GM23248 (cell line): ENCODE measurements around the gene CCDC77. TPM values are rescaled to one million over a fixed set of nuclear protein-coding genes. Genes with fewer than 3 reads are reported as not detected.
A peak's percentile ranks its signal among the peaks of the same experiment; 100 is the strongest.

ENCODE experiments used
- DNase-seq: peaks from one replicate; pipeline ENCODE4 v3.0.0-alpha.2; 2015
- H2AFZ ChIP-seq: fragments of 200-600 bp; sonication (generic); 2 replicates; pipeline ENCODE4 v1.6.1; 2016; ENCODE audit warnings: antibody characterized with exemption
- H3F3A ChIP-seq: fragments of 200-600 bp; sonication (generic); 2 replicates; pipeline ENCODE4 v1.6.1; 2016; ENCODE audit warnings: mild to moderate bottlenecking, antibody characterized with exemption, mixed run types; ENCODE audit not compliant: insufficient read depth
- H3K27ac ChIP-seq: fragments of 200-600 bp; sonication (generic); 2 replicates; pipeline ENCODE4 v1.5.1; 2016; ENCODE audit warnings: mild to moderate bottlenecking
- H3K27me3 ChIP-seq: fragments of 200-600 bp; sonication (generic); replicated peaks from 2 replicates; pipeline ENCODE4 v1.6.1; 2016; ENCODE audit warnings: mild to moderate bottlenecking; ENCODE audit not compliant: insufficient read depth
- H3K36me3 ChIP-seq: fragments of 200-600 bp; sonication (generic); 2 replicates; pipeline ENCODE4 v1.6.1; 2016; ENCODE audit warnings: low read depth, mild to moderate bottlenecking
- H3K4me1 ChIP-seq: fragments of 200-600 bp; sonication (generic); 2 replicates; pipeline ENCODE4 v1.6.1; 2016; ENCODE audit warnings: mild to moderate bottlenecking; ENCODE audit not compliant: insufficient read depth
- H3K4me2 ChIP-seq: fragments of 200-600 bp; sonication (generic); one replicate; pipeline ENCODE4 v1.6.1; 2016; ENCODE audit warnings: mild to moderate bottlenecking; ENCODE audit not compliant: unreplicated experiment
- H3K4me3 ChIP-seq: fragments of 200-600 bp; sonication (generic); 2 replicates; pipeline ENCODE4 v1.5.1; 2016; ENCODE audit warnings: mild to moderate bottlenecking
- H3K79me2 ChIP-seq: fragments of 200-600 bp; sonication (generic); 2 replicates; pipeline ENCODE4 v1.6.1; 2016; ENCODE audit warnings: mild to moderate bottlenecking; ENCODE audit not compliant: insufficient read depth
- H3K9ac ChIP-seq: fragments of 200-600 bp; sonication (generic); 2 replicates; pipeline ENCODE4 v1.6.1; 2016; ENCODE audit warnings: mild to moderate bottlenecking
- H3K9me2 ChIP-seq: fragments of 200-600 bp; sonication (generic); 2 replicates; pipeline ENCODE4 v1.6.1; 2016; ENCODE audit warnings: mixed run types, mild to moderate bottlenecking, moderate library complexity; ENCODE audit not compliant: insufficient read depth
- H3K9me3 ChIP-seq: fragments of 200-600 bp; sonication (generic); one replicate; pipeline ENCODE4 v1.6.1; 2017; ENCODE audit warnings: low read depth
- H4K20me1 ChIP-seq: fragments of 200-600 bp; sonication (generic); 2 replicates; pipeline ENCODE4 v1.6.0; 2016; ENCODE audit not compliant: insufficient read depth
- EZH2 ChIP-seq: fragments of 200-600 bp; sonication (generic); IDR thresholded peaks from 2 replicates; pipeline ENCODE4 v1.6.1; 2018; ENCODE audit warnings: antibody characterized with exemption, mild to moderate bottlenecking; ENCODE audit not compliant: insufficient read depth, poor library complexity, severe bottlenecking
- EZH2phosphoT487 ChIP-seq: fragments of 200-600 bp; sonication (generic); IDR thresholded peaks from 2 replicates; pipeline ENCODE4 v1.6.1; 2018; ENCODE audit warnings: antibody characterized with exemption, moderate library complexity, mild to moderate bottlenecking, low read depth; ENCODE audit not compliant: insufficient read depth
- WGBS, 2 experiments: methylation state at CpG; one replicate each; pipeline ENCODE4 v1.1.6; 2015 to 2017; ENCODE audit warnings: low lambda C conversion rate in 2 of 2, low coverage in 1 of 2; ENCODE audit errors: missing lambda C conversion rate in 2 of 2; 5-methylcytosine and 5-hydroxymethylcytosine counted together
- in situ Hi-C: fragments of 300-500 bp; cut with MboI; formaldehyde crosslinking; loops from 2 replicates; pipeline ENCODE4 v1.15.0; 2020
- polyA plus RNA-seq: library from polyadenylated mRNA; unstranded; fragments of >200 nt; fragmentation: Nextera tagmentation; extraction: Ambion mirVana; gene quantifications from 2 replicates; pipeline ENCODE4 v1.2.1, GENCODE V29; 2016
- total RNA-seq: library from RNA; depleted of rRNA; stranded (reverse); fragments of >200 nt; shearing (Covaris generic); gene quantifications from 2 replicates; pipeline ENCODE4 v1.2.3, GENCODE V29; 2014

The CCDC77 gene
- total and polyA plus RNA-seq, 2 experiments from 2014 or later, result 6.3 to 8.3 TPM

GRCh38 chr12:473863-474577, 72.6 kb downstream of the CCDC77 start:
- DNase-seq, result no peak
- TF ChIP-seq EZH2phosphoT487, result no peak
- WGBS, 2 experiments, result 76 to 77% methylated on average over 9 of the region's 9 CpGs

GRCh38 chr12:475286-475685, 73.8 kb downstream of the CCDC77 start:
- H3K27me3 ChIP-seq, result peaks cover 37% of the 10 kb centered on the region

More at GRCh38 chr12:473863-474577, 72.6 kb downstream of the CCDC77 start:
- no peaks in the 10 kb centered on the region for H3K79me2 ChIP-seq
- no peak overlapping the region for H3K9ac ChIP-seq
- H3K4me1 ChIP-seq, result peaks cover 5% of the 10 kb centered on the region; the same call in 1 of the 2 replicates
- no peaks in the 10 kb centered on the region for H3K9me2 ChIP-seq
- H3K36me3 ChIP-seq, result no peaks in the 10 kb centered on the region
- no peak overlapping the region for H3K4me3 ChIP-seq
- H4K20me1 ChIP-seq, result no peaks in the 10 kb centered on the region
- peaks cover 41% of the 10 kb centered on the region for H3K27me3 ChIP-seq
- no peak overlapping the region for H3K27ac ChIP-seq
- in situ Hi-C loops, result no loop called here
- H3K9me3 ChIP-seq, result no peaks in the 10 kb centered on the region
- H3K4me2 ChIP-seq, result no peak overlapping the region
- H2AFZ ChIP-seq, result no peak overlapping the region
- no peaks in the 10 kb centered on the region for H3F3A ChIP-seq

DNA sequence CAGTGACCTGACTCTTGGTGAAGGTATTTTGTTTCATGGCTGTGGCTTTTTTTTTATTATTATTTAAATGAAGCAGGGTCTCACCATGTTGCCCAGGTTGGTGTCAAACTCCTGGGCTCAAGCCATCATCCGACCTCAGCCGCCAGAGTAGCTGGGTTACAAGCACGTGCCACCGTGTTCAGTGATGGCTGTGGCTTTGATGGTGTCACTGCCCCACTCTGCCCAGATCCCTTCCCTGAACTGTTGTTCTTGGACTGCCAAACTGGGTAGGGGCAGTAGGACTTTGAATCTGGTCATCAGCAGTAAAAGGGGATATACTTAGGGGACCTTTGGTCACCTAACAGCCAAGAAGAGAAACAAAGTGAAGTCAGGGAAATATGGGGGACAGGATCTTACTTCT, 77.7 kb downstream of the CCDC77 start:
- H2AFZ ChIP-seq, result no peak overlapping the region
- in situ Hi-C loops, result no loop called here
- no peak overlapping the region for H3K4me3 ChIP-seq
- peaks cover 51% of the 10 kb centered on the region for H3K27me3 ChIP-seq
- DNase-seq, result no peak
- no peak for TF ChIP-seq EZH2
- no peak for TF ChIP-seq EZH2phosphoT487
- H3K9ac ChIP-seq, result no peak overlapping the region
- H4K20me1 ChIP-seq, result no peaks in the 10 kb centered on the region
- H3K4me2 ChIP-seq, result no peak overlapping the region
- H3F3A ChIP-seq, result no peaks in the 10 kb centered on the region
- H3K36me3 ChIP-seq, result no peaks in the 10 kb centered on the region
- H3K27ac ChIP-seq, result no peak overlapping the region
- no peaks in the 10 kb centered on the region for H3K9me3 ChIP-seq
- no peaks in the 10 kb centered on the region for H3K79me2 ChIP-seq
- H3K4me1 ChIP-seq, result peaks cover 13% of the 10 kb centered on the region; the same call in 1 of the 2 replicates
- WGBS, 2 experiments, result 67 to 71% methylated on average over 4 of the region's 4 CpGs
- no peaks in the 10 kb centered on the region for H3K9me2 ChIP-seq

More at GRCh38 chr12:475286-475685, 73.8 kb downstream of the CCDC77 start:
- Histone ChIP-seq H3K9me3 (no peaks in the 10 kb centered on the region), H3K9me2 (no peaks in the 10 kb centered on the region), H3F3A (no peaks in the 10 kb centered on the region), H3K9ac (no peak overlapping the region), H3K4me2 (no peak overlapping the region), H4K20me1 (no peaks in the 10 kb centered on the region), H3K27ac (no peak overlapping the region), H2AFZ (no peak overlapping the region), H3K79me2 (no peaks in the 10 kb centered on the region), H3K4me1 (peaks cover 5% of the 10 kb centered on the region; the same call in 1 of the 2 replicates), H3K4me3 (no peak overlapping the region), H3K36me3 (no peaks in the 10 kb centered on the region)
- in situ Hi-C loops, result no loop called here
- no peak for DNase-seq
- WGBS, 2 experiments, result 22 to 46% methylated on average over 5 of the region's 5 CpGs
- no peak for TF ChIP-seq EZH2phosphoT487
- no peak for TF ChIP-seq EZH2

GRCh38 chr12:480831-481816, 79.7 kb downstream of the CCDC77 start:
- Histone ChIP-seq H3K9me2 (no peaks in the 10 kb centered on the region), H4K20me1 (no peaks in the 10 kb centered on the region), H3K27me3 (peaks cover 53% of the 10 kb centered on the region), H3K79me2 (no peaks in the 10 kb centered on the region), H3K4me3 (no peak overlapping the region), H3K27ac (peak overlapping the region; percentile 42), H3F3A (no peaks in the 10 kb centered on the region), H3K36me3 (no peaks in the 10 kb centered on the region), H3K9me3 (no peaks in the 10 kb centered on the region), H3K4me1 (peaks cover 12% of the 10 kb centered on the region; the same call in 1 of the 2 replicates), H3K9ac (no peak overlapping the region), H3K4me2 (peak overlapping the region; percentile 18), H2AFZ (0 out of 2 replicates have a peak overlapping the region, but pooled peaks have one; percentile 26)
- WGBS, 2 experiments, result 13 to 20% methylated on average over 13 of the region's 13 CpGs
- in situ Hi-C loops, result no loop called here
- DNase-seq, result peak; percentile 75
- no peak for TF ChIP-seq EZH2
- TF ChIP-seq EZH2phosphoT487, result no peak
